Measurements from ENCODE around the gene FAM193A.

Gene FAM193A

GRCh38 chr4:2695346-2696060 lies 159.1 kb downstream of the FAM193A start:
- Histone ChIP-seq H3F3A (ENCODE audit: insufficient read depth) (peaks cover 39% of the 10 kb centered on the region), H3K9me2 (replicated peaks; ENCODE audit: insufficient read depth, low read length) (no peaks in the 10 kb centered on the region), H3K9ac (ENCODE audit: low read length) (peak overlapping the region; percentile 39), H3K36me3 (ENCODE audit: low read length) (no peaks in the 10 kb centered on the region), H3K27me3 (ENCODE audit: low read length) (no peaks in the 10 kb centered on the region), H3K27ac (ENCODE audit: low read depth, low read length) (peak overlapping the region; percentile 97), H2AFZ (ENCODE audit: low read depth, low read length, severe bottlenecking) (no peak overlapping the region), H3K4me3 (ENCODE audit: insufficient read depth, low read length, poor library complexity, severe bottlenecking) (peak overlapping the region; percentile 41), H3K4me2 (ENCODE audit: low read depth, low read length, poor library complexity, severe bottlenecking) (peak overlapping the region; percentile 99), H3K79me2 (ENCODE audit: insufficient read depth, low read length) (no peaks in the 10 kb centered on the region; the same call in 1 of the 2 replicates), H4K20me1 (ENCODE audit: low read depth, low read length) (no peaks in the 10 kb centered on the region), H3K9me3 (ENCODE audit: insufficient read depth, low read length) (no peaks in the 10 kb centered on the region)
- no peak for TF ChIP-seq EZH2phosphoT487 (conservative IDR thresholded peaks at IDR 0.05; ENCODE audit: low read length)
- TF ChIP-seq CTCF (IDR thresholded peaks at IDR 0.05; ENCODE audit: insufficient read depth, low read length, poor library complexity, severe bottlenecking), result no peak

DNA sequence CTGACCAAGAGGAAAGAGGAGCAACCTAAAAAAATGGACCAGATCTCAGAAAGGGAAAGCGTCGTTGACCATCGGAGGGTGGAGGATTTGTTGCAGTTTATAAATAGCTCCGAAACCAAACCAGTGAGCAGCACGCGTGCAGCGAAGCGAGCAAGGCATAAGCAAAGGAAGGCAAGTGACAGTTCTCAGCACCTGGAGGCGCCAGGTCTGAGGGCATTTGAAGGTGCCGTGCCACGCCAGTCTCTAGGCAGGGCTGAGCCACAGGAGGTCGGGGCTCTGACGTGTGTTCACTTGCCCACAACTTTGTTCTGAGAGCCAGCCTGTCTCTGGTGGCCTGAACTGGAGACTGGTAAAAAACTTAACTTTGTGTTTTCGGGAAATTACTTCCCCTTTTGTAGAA lies 160.0 kb downstream of the FAM193A start:
- Histone ChIP-seq H3K9me3 (ENCODE audit: insufficient read depth, low read length) (no peaks in the 10 kb centered on the region), H3K36me3 (ENCODE audit: low read length) (no peaks in the 10 kb centered on the region), H3K4me3 (ENCODE audit: insufficient read depth, low read length, poor library complexity, severe bottlenecking) (peak overlapping the region; percentile 41), H3K27me3 (ENCODE audit: low read length) (no peaks in the 10 kb centered on the region), H3K9ac (ENCODE audit: low read length) (peak overlapping the region; percentile 57), H3K9me2 (replicated peaks; ENCODE audit: insufficient read depth, low read length) (no peaks in the 10 kb centered on the region), H2AFZ (ENCODE audit: low read depth, low read length, severe bottlenecking) (no peak overlapping the region), H3F3A (ENCODE audit: insufficient read depth) (peaks cover 33% of the 10 kb centered on the region), H3K27ac (ENCODE audit: low read depth, low read length) (peak overlapping the region; percentile 97), H3K4me2 (ENCODE audit: low read depth, low read length, poor library complexity, severe bottlenecking) (peak overlapping the region; percentile 99), H4K20me1 (ENCODE audit: low read depth, low read length) (no peaks in the 10 kb centered on the region), H3K79me2 (ENCODE audit: insufficient read depth, low read length) (no peaks in the 10 kb centered on the region; the same call in 1 of the 2 replicates)
- TF ChIP-seq EZH2phosphoT487 (conservative IDR thresholded peaks at IDR 0.05; ENCODE audit: low read length), result no peak
- TF ChIP-seq CTCF (IDR thresholded peaks at IDR 0.05; ENCODE audit: insufficient read depth, low read length, poor library complexity, severe bottlenecking), result no peak

DNA sequence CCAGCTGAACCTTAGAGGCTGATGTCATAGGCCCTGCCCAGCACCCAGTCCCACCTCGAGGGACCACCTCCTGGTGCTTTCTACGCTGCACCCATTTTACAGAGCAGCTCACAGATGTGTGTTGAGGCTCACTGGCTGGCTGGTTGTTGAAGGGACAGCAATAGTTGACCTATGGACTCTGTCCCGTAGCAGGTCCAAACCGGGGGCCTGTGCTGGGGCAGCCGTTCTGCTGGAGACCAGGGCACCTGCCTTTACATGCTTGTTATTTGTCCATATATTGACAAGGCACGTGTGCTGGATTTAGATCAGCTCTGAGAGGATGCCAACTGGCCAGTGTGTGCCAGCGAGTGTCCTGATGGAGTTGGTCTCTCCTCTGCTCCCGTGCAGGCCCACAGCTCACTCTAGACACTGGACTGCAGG lies 161.6 kb downstream of the FAM193A start:
- H3K36me3 ChIP-seq (ENCODE audit: low read length), result peaks cover 3% of the 10 kb centered on the region; the same call in 1 of the 2 replicates

More for the DNA sequence above, 161.6 kb downstream of the FAM193A start:
- no peaks in the 10 kb centered on the region; the same call in 1 of the 2 replicates for H3K79me2 ChIP-seq (ENCODE audit: insufficient read depth, low read length)
- no peak overlapping the region for H3K4me3 ChIP-seq (ENCODE audit: insufficient read depth, low read length, poor library complexity, severe bottlenecking)
- H3K9ac ChIP-seq (ENCODE audit: low read length), result no peak overlapping the region
- TF ChIP-seq CTCF (IDR thresholded peaks at IDR 0.05; ENCODE audit: insufficient read depth, low read length, poor library complexity, severe bottlenecking), result no peak
- no peak for TF ChIP-seq EZH2phosphoT487 (conservative IDR thresholded peaks at IDR 0.05; ENCODE audit: low read length)
- H3K27ac ChIP-seq (ENCODE audit: low read depth, low read length), result peak overlapping the region; percentile 97
- H3K4me2 ChIP-seq (ENCODE audit: low read depth, low read length, poor library complexity, severe bottlenecking), result no peak overlapping the region
- no peaks in the 10 kb centered on the region for H3K9me2 ChIP-seq (replicated peaks; ENCODE audit: insufficient read depth, low read length)
- no peaks in the 10 kb centered on the region for H3K9me3 ChIP-seq (ENCODE audit: insufficient read depth, low read length)
- H2AFZ ChIP-seq (ENCODE audit: low read depth, low read length, severe bottlenecking), result no peak overlapping the region
- H3F3A ChIP-seq (ENCODE audit: insufficient read depth), result peaks cover 28% of the 10 kb centered on the region
- no peaks in the 10 kb centered on the region for H4K20me1 ChIP-seq (ENCODE audit: low read depth, low read length)
- no peaks in the 10 kb centered on the region for H3K27me3 ChIP-seq (ENCODE audit: low read length)

Measured in SU-DHL-6 (cell line).